GM12801 (cell line): Measurements from ENCODE around the gene WNT4.

Experiments used
- TF ChIP-seq, protein P1 (sequence below): IDR thresholded peaks from one replicate; pipeline ENCODE4 v1.5.1; 2011; ENCODE audit warnings: control low read depth; ENCODE audit not compliant: insufficient read length; ENCODE audit errors: extremely low read depth

The WNT4 gene

DNA sequence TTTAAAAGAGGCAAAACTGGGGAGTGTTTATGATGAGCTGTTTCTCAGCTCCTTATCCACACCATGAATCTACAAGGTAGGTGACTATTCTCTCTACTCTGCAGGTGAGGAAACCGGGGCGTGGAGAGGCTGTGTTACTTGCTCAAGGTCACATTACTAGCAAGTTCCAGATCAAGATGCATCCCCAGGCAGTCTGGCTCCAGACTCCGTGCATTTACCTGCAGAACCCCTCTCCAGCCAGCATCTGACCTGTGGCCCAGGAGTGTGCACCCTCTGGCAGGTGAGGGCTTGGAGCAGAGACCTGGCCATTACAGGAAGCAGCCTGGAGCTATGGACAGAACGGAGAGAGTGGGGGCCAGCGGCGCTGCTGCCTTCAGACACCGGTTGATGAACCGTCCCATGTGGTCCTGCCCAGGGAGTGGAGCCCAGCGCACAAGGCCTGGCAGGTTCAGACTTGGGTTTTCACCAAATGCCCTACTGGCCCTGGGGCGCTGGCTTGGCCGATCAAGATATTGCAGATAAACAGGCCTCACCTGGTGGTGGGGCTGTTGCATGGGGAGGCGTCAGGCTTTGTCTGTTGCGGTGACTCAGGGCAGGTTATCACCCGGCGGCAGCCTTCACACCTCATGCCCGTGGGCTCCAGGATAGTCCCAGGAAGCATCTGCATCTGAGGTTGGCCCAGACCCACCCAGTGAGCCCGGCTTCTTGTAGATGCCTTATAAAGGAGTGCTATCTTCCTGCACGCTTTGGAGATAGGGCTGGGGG is 29.2 kb upstream of the WNT4 start:
- TF ChIP-seq, protein P1, sequence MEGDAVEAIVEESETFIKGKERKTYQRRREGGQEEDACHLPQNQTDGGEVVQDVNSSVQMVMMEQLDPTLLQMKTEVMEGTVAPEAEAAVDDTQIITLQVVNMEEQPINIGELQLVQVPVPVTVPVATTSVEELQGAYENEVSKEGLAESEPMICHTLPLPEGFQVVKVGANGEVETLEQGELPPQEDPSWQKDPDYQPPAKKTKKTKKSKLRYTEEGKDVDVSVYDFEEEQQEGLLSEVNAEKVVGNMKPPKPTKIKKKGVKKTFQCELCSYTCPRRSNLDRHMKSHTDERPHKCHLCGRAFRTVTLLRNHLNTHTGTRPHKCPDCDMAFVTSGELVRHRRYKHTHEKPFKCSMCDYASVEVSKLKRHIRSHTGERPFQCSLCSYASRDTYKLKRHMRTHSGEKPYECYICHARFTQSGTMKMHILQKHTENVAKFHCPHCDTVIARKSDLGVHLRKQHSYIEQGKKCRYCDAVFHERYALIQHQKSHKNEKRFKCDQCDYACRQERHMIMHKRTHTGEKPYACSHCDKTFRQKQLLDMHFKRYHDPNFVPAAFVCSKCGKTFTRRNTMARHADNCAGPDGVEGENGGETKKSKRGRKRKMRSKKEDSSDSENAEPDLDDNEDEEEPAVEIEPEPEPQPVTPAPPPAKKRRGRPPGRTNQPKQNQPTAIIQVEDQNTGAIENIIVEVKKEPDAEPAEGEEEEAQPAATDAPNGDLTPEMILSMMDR, result no peak

DNA sequence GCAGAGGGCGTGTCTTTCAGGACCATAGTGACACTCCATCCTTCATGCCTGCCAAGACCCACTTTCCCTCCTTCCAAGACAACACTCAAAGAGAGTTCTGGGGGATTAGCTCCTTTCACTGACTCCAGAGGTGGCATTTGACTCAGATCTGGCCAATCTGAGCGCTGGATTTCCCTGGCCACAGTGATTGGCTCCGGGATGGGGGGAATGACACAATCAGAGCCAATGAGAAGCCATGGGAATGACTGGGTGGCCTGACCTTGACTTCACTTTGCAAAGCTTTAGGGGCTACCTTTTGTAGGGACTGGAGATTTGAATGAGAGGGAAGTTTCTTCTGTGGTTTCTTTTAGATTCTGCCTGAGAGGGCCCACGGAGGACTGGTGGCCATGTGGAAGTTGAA is 26.9 kb upstream of the WNT4 start:
- TF ChIP-seq, protein P1, result no peak

DNA sequence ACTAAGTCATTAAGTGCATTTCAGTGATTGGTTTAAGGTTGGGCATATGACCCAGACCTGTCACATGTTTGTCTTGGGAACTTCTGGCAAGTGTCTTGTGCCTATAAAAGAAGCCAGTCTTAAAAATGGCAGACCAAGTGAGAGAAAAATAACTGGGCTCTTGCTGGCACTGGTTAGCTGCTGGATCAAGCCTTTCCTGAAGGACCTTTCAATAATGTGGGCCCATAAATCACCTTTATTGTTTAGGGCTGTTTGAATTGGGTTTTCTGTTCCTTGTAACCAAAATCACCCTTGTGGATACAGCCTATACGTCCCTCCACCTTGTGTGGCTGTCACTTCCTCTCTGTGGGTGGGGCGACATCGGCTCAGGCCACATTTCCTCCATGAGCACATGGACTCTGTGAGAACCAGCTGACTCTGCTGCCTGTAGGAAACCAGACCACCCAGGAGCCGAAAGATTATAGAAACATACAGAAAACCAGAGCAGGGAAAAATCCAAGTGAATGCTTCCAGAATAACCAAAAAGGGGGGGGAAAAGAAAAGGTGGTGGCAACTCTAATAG is 25.6 kb upstream of the WNT4 start:
- TF ChIP-seq, protein P1, result no peak

DNA sequence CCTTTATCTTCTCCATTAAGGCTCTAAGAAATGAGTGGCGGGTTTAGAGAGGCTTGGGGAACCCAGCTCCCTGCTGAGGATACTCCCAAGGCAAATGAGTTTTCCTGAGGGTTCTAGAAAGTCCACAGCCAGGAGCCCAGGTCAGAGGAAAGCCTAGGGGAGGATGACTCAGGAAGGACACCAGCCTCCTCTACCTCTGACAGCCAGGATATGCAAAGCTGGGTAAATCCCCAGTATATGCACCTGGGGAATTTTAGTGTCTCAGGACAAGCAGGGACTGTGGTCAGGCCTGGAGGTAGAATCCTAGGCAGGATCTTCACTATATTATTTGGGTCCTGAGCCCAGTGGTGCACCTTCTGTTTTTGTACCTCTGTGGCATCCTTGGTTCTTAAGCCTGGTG is 23.5 kb upstream of the WNT4 start:
- TF ChIP-seq, protein P1, result no peak

DNA sequence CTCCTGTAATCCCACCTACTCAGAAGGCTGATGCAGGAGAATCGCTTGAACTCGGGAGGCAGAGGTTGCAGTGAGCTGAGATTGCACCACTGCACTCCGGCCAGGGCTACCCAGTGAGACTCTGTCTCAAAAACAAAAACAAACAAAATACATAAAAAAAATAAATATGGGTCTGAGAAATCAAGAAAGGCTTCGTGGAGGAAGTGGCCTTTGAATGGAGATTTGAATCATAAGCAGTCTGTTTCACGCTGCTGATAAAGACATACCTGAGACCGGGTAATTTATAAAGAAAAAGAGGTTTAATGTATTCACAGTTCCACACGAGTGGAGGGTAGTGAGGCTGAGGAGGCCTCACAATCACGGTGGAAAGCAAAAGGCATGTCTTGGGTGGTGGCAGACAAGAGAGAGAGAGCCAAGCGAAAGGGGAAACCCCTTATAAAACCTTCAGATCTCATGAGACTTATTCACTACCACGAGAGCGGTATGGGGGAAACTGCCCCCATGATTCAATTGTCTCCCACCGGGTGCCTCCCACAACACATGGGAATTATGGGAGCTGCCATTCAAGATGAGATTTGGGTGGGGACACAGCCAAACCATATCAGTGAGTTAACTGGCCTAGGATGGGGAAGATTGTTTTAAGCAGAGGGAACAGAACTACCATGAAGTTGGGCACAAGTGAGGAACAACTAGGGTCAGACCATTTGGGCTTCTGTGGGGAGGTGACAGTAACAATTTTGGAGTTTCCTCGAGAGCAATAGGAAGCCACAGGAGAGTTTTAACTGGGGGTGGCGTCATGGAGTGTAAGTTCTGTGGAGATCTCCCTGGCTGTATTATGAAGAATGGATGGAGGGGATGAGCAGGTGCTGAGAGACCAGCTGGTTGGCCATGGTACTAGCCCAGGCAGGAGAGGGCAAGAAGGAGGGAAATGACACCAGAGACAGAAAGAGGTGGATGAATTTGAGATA is 22.2 kb upstream of the WNT4 start:
- TF ChIP-seq, protein P1, result no peak

DNA sequence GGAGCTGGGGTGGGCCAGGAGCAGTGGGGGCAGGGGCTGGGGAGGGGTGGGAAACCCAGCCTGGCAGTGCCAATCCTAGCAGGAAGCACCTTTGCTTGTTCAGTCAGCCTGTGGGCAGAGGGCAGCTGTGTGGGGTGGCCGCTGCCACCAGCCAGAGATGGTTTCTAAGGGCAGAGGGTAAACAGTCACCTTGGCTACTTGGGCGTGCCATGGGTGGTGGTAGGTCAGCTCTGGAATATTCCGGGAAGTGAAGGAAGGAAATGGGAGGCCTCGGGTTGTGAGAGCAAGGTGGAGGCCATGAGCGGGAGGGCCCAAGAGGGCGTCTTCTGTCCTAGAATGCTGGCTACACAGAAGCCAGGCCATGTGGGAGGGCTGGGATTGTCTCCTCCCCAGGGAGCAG is 20.7 kb upstream of the WNT4 start:
- TF ChIP-seq, protein P1, result no peak

DNA sequence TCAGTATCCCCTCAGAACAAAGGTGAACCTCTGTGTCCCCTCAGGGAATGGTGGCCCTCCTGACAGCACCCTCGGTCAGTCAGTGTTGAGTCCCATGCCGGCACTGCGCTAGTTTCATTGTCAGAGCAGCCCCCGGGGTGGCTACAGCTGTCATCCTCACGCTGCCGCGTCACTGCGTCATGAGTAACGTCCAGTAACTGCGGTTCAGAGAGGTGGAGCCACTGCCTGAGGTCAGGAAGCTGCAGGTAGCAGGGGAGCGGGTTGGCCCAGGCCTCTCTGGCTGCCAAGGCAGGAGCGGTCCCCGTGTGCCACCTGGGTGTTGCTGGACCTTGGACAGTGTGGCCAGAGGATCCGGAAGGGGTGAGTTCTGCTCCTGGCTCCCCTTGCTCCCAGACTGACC is 20.2 kb upstream of the WNT4 start:
- TF ChIP-seq, protein P1, result no peak
